Psoas muscle (tissue), 8 donors: ENCODE results near the gene THADA. TPM values are rescaled to one million over a fixed set of nuclear protein-coding genes. Genes with fewer than 3 reads are reported as not detected.

Experiments
- ATAC-seq, 4 donors: fragments of 200-7000 bp; cut with Tn5 transposase; one replicate each; pipeline ENCODE4 v1.9.1; 2020; ENCODE audit warnings: moderate library complexity in 3 of 4, mild to moderate bottlenecking in 2 of 4
- DNase-seq, 2 donors: peaks; one replicate each; pipeline ENCODE4 v3.0.0-alpha.2; 2020
- H3K27ac ChIP-seq: fragments of 200-600 bp; one replicate; pipeline ENCODE4 v1.8.0; 2022
- H3K27me3 ChIP-seq, 3 donors: fragments of 200-600 bp in 1 of 3; one replicate each; pipeline versions ENCODE4 v1.6.1 to v1.8.0; 2013 to 2022; ENCODE audit warnings: low read length in 2 of 3, mild to moderate bottlenecking in 2 of 3, moderate library complexity in 1 of 3; ENCODE audit not compliant: insufficient read depth in 3 of 3
- H3K36me3 ChIP-seq, 2 donors: fragments of 200-600 bp in 1 of 2; one replicate each; pipeline versions ENCODE4 v1.6.1 to v1.8.0; 2013 to 2022; ENCODE audit warnings: low read depth in 1 of 2, mild to moderate bottlenecking in 1 of 2, moderate library complexity in 1 of 2; ENCODE audit not compliant: insufficient read depth in 1 of 2
- H3K4me1 ChIP-seq: fragments of 200-600 bp; one replicate; pipeline ENCODE4 v1.8.0; 2022
- H3K4me3 ChIP-seq: fragments of 200-600 bp; one replicate; pipeline ENCODE4 v1.8.0; 2022; ENCODE audit warnings: mild to moderate bottlenecking
- H3K9me3 ChIP-seq: fragments of 200-600 bp; one replicate; pipeline ENCODE4 v1.8.0; 2022
- CTCF ChIP-seq: fragments of 200-600 bp; IDR thresholded peaks from one replicate; pipeline ENCODE4 v1.8.0; 2022; ENCODE audit warnings: antibody characterized with exemption
- WGBS, 3 donors: extraction: QIAGEN DNeasy Blood & Tissue Kit; methylation state at CpG; one replicate each; pipeline versions ENCODE4 v1.1.6 to v1.1.7; 2013; 5-methylcytosine and 5-hydroxymethylcytosine counted together
- intact Hi-C, 2 donors: fragments of 100-400 bp; cut with DNase I; formaldehyde crosslinking; loops; one replicate each; pipeline versions ENCODE4 v1.11.0 to v1.14.2; 2022
- polyA plus RNA-seq, 3 donors: library from polyadenylated mRNA; stranded (reverse); fragments of 200-250 nt; gene quantifications; one replicate each; pipeline ENCODE4 v1.2.3, GENCODE V29; 2013
- total RNA-seq, 4 donors: library from RNA; stranded (reverse); fragmentation: NEBNext Ultra II Directional in 2 of 4; extraction: Animal tissue kit (Norgen Biotek cat#: 25700) in 2 of 4; gene quantifications; one replicate each; pipeline versions ENCODE4 v1.2.1 to v1.2.4, GENCODE V29; 2021 to 2023
- donor health status: healthy with polysubstance abuse.
- donor health status: DM: no; HTN: no; CAD: no; lungs with moderate emphysema.
- donor health status: Bipolar disorder and iron deficiency.
- donor health status: healthy.
- donor health status: DM: yes; HTN: yes; CAD: no.
- donor health status: DM: no; HTN: no; CAD: no.
- donor health status: DM: no; HTN: no; CAD: no.
- donor health status: DM: yes; HTN: yes; CAD: no.

Gene THADA
- total and polyA plus RNA-seq, 7 donors = 8.1 to 17.4 (median 11.6) TPM

GRCh38 chr2:43216629-43217028 lies 379.2 kb downstream of the THADA start:
- intact Hi-C loops = loop anchor here in 1 of 2 donors (2.0 kb wide), 1 partner anchor 36 kb away; no protein-coding TSS in a partner anchor
- H3K27ac ChIP-seq = peak overlapping the region; percentile 65

GRCh38 chr2:43215673-43216255 lies 380.1 kb downstream of the THADA start:
- Histone ChIP-seq H3K27ac (peak overlapping the region; percentile 65), H3K9me3 (no peaks in the 10 kb centered on the region), H3K4me1 (peaks cover 36% of the 10 kb centered on the region), H3K36me3 (no peaks in the 10 kb centered on the region), H3K27me3 (no peaks in the 10 kb centered on the region), H3K4me3 (no peak overlapping the region)
- no peak for DNase-seq
- intact Hi-C loops = loop anchor here in 1 of 2 donors (2.0 kb wide), 1 partner anchor 35 kb away; no protein-coding TSS in a partner anchor
- TF ChIP-seq CTCF = no peak
- ATAC-seq = peak in 2 of 4 donors; percentile 31 to 36
- 72 to 77% (median 73%) methylated on average over 6 of the region's 6 CpGs for WGBS, 3 donors

More at GRCh38 chr2:43216629-43217028, 379.2 kb downstream of the THADA start:
- Histone ChIP-seq H3K36me3 (no peaks in the 10 kb centered on the region), H3K4me1 (peaks cover 45% of the 10 kb centered on the region), H3K4me3 (no peak overlapping the region), H3K27me3 (no peaks in the 10 kb centered on the region), H3K9me3 (no peaks in the 10 kb centered on the region)
- ATAC-seq (no peak), DNase-seq (no peak)
- WGBS, 3 donors = 91 to 96% (median 92%) methylated on average over 7 to 8 of the region's 8 CpGs
- no peak for TF ChIP-seq CTCF

- TF ChIP-seq CTCF = no peak
- H3K27me3 ChIP-seq = no peaks in the 10 kb centered on the region
- 84 to 87% (median 84%) methylated on average over 5 of the region's 5 CpGs for whole genome bisulfite sequencing, 3 donors
- intact Hi-C loops = no loop called here
- H3K27ac ChIP-seq = no peak overlapping the region
- no peak overlapping the region for H3K4me3 ChIP-seq
- no peak for DNase-seq
- no peak for ATAC-seq
- no peaks in the 10 kb centered on the region for H3K36me3 ChIP-seq
- H3K4me1 ChIP-seq = peaks cover 26% of the 10 kb centered on the region
- H3K9me3 ChIP-seq = no peaks in the 10 kb centered on the region
These were observed 381.6 kb downstream of the THADA start for GRCh38 chr2:43214253-43214652.

- Histone ChIP-seq H3K27ac (no peak overlapping the region), H3K36me3 (no peaks in the 10 kb centered on the region), H3K9me3 (no peaks in the 10 kb centered on the region), H3K27me3 (no peaks in the 10 kb centered on the region), H3K4me1 (peaks cover 17% of the 10 kb centered on the region), H3K4me3 (no peak overlapping the region)
- ATAC-seq (peak in 2 of 4 donors; percentile 8 to 11), DNase-seq (peak in 1 of 2 donors; percentile 47)
- intact Hi-C loops = no loop called here
- no peak for TF ChIP-seq CTCF
- WGBS, 3 donors = 75 to 89% (median 78%) methylated on average over 3 of the region's 3 CpGs
These were observed 382.9 kb downstream of the THADA start for GRCh38 chr2:43212931-43213330.
